Measurements from ENCODE around the gene SLC7A7. TPM values are rescaled to one million over a fixed set of nuclear protein-coding genes. Genes with fewer than 3 reads are reported as not detected.

Gene SLC7A7
- total and polyA plus RNA-seq, 9 of the 15 experiments (the other 6 are each of a cell fraction or from before 2014, with no cell fraction given), result 0.07 to 0.68 (median 0.41) TPM

GRCh38 chr14:22766457-22767322 lies 48.5 kb downstream of the SLC7A7 start, which contains the start of gene OXA1L (continued):
- TF ChIP-seq ARID4B (CRISPR knock-in tag; IDR thresholded peaks at IDR 0.05) (peak; percentile 70; the same call in 1 of the 2 replicates), ASH1L (IDR thresholded peaks at IDR 0.05; ENCODE audit: borderline replicate concordance, low read depth, partially characterized antibody) (no peak), CLOCK (CRISPR knock-in tag; IDR thresholded peaks at IDR 0.05; ENCODE audit: borderline replicate concordance) (no peak), LEF1 (IDR thresholded peaks at IDR 0.05) (no peak), HMBOX1 (IDR thresholded peaks at IDR 0.05) (peak; percentile 41; the same call in 1 of the 2 replicates), TARDBP (IDR thresholded peaks at IDR 0.05) (peak; percentile 51; the same call in 1 of the 2 replicates), SIN3A (IDR thresholded peaks at IDR 0.05; ENCODE audit: borderline replicate concordance in 2 of 2, control insufficient read depth in 1 of 2, low read depth in 2 of 2, low read length in 2 of 2) (peak; percentile 18 to 84; a peak in 3 of 4 replicates), NONO (IDR thresholded peaks at IDR 0.05; ENCODE audit: low read depth in 2 of 2, low read length in 1 of 2) (no peak), E2F4 (CRISPR knock-in tag; IDR thresholded peaks at IDR 0.05; ENCODE audit: low read depth) (no peak), NFRKB (IDR thresholded peaks at IDR 0.05; ENCODE audit: low read depth) (peak; percentile 99), BDP1 (IDR thresholded peaks at IDR 0.05; ENCODE audit: insufficient read depth, insufficient read length) (no peak), STAG1 (CRISPR knock-in tag; IDR thresholded peaks at IDR 0.05; ENCODE audit: borderline replicate concordance) (no peak), ZNF274 (IDR thresholded peaks at IDR 0.05; ENCODE audit: borderline replicate concordance, low read depth, low read length) (no peak), CHD4 (IDR thresholded peaks at IDR 0.05; ENCODE audit: insufficient read depth, insufficient replicate concordance, low read depth, low read length, poor library complexity, severe bottlenecking) (no peak), ZNF766 (CRISPR knock-in tag; conservative IDR thresholded peaks at IDR 0.05) (peak; percentile 80), HDAC2 (IDR thresholded peaks at IDR 0.05) (peak; percentile 49; the same call in 1 of the 2 replicates), ZNF146 (CRISPR knock-in tag; IDR thresholded peaks at IDR 0.05; ENCODE audit: unreplicated experiment) (no peak)
